ENCODE data around the gene TRIM28. TPM values are rescaled to one million over a fixed set of nuclear protein-coding genes. Genes with fewer than 3 reads are reported as not detected.

The TRIM28 gene
- total RNA-seq, 1 experiment from 2014 or later: 863 TPM

DNA sequence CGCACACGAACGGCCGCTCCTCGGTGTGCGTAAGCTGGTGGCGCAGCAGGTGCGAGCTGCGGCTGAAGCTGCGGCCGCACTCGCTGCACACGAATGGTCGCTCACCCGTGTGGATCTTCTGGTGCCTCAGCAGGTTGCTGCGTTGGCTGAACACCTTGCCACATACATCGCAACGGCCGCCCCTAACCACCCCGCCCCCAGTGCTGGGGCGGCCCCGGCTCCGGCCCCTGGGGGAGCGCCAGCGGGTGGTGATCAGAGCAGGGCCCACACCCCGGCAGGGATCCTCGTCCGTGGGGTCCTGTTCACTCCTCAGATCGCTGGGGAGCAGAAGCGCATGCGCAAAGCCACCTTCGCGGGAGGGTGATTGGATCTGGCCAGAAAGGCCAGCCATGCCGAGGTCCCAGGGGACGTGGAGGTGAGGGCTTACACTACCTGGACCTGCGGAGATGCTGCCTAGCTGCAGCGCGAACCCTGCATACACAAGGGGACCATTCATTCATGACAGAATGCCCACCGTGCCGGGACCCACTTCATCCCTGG, 19.2 kb downstream of the TRIM28 start:
- no peaks in the 10 kb centered on the region for H3K9me3 ChIP-seq
- BruUV-seq (replicated peaks): no TSS peak
- H3K27me3 ChIP-seq (replicated peaks; ENCODE audit: control insufficient read depth, insufficient read depth, low read length): no peaks in the 10 kb centered on the region
- Mint-ChIP-seq H3K4me1 (ENCODE audit: low read depth, unreplicated experiment) (peaks cover 19% of the 10 kb centered on the region), H3K9me3 (ENCODE audit: unreplicated experiment) (no peaks in the 10 kb centered on the region), H3K27me3 (ENCODE audit: insufficient read depth, unreplicated experiment) (no peaks in the 10 kb centered on the region), H3K27ac (ENCODE audit: unreplicated experiment) (peak overlapping the region; percentile 58), H3K36me3 (ENCODE audit: insufficient read depth, unreplicated experiment) (peaks cover 86% of the 10 kb centered on the region), H3K4me3 (ENCODE audit: unreplicated experiment) (peak overlapping the region; percentile 99)
- ChIA-PET POLR2A (interaction anchor here (0.9 to 1.1 kb wide), 2 partner anchors 9 to 11 kb away, joined by 4 read pairs; partner anchors contain the start of gene CHMP2A), CTCF (interaction anchor here (1.3 kb wide), 1 partner anchor 19 kb away, joined by 3 read pairs; the partner anchor contains the start of gene TRIM28)
- intact Hi-C loops (cut with micrococcal nuclease; ENCODE audit: unreplicated experiment): loop anchor here (1.0 kb wide), 1 partner anchor 9 kb away; no protein-coding TSS in a partner anchor
- no peak for TF ChIP-seq CTCF (IDR thresholded peaks at IDR 0.05; ENCODE audit: insufficient read depth in 1 of 2, low read depth in 1 of 2, low read length in 1 of 2, severe bottlenecking in 1 of 2, unreplicated experiment in 1 of 2)
- no peaks in the 10 kb centered on the region; the same call in 1 of the 2 replicates for H3K36me3 ChIP-seq (ENCODE audit: control insufficient read depth, insufficient read depth, low read length)
- H3K4me1 ChIP-seq: peaks cover 4% of the 10 kb centered on the region; the same call in 1 of the 2 replicates
- peak overlapping the region; percentile 53 for H3K4me3 ChIP-seq (ENCODE audit: low read depth, low read length)
- DNase-seq: peak; percentile 80

- Histone ChIP-seq H3K9me3 (no peaks in the 10 kb centered on the region), H3K4me3 (ENCODE audit: low read depth, low read length) (peak overlapping the region; percentile 53), H3K27me3 (replicated peaks; ENCODE audit: control insufficient read depth, insufficient read depth, low read length) (no peaks in the 10 kb centered on the region), H3K4me1 (peaks cover 4% of the 10 kb centered on the region; the same call in 1 of the 2 replicates), H3K36me3 (ENCODE audit: control insufficient read depth, insufficient read depth, low read length) (no peaks in the 10 kb centered on the region; the same call in 1 of the 2 replicates)
- Mint-ChIP-seq H3K36me3 (ENCODE audit: insufficient read depth, unreplicated experiment) (peaks cover 86% of the 10 kb centered on the region), H3K27me3 (ENCODE audit: insufficient read depth, unreplicated experiment) (no peaks in the 10 kb centered on the region), H3K9me3 (ENCODE audit: unreplicated experiment) (no peaks in the 10 kb centered on the region), H3K4me3 (ENCODE audit: unreplicated experiment) (peak overlapping the region; percentile 99), H3K27ac (ENCODE audit: unreplicated experiment) (peak overlapping the region; percentile 58), H3K4me1 (ENCODE audit: low read depth, unreplicated experiment) (peaks cover 19% of the 10 kb centered on the region)
- no TSS peak for BruUV-seq (replicated peaks)
- intact Hi-C loops (cut with micrococcal nuclease; ENCODE audit: unreplicated experiment): loop anchor here (1.0 kb wide), 1 partner anchor 8 kb away; no protein-coding TSS in a partner anchor
- DNase-seq: no peak
- ChIA-PET POLR2A (no interaction called here), CTCF (no interaction called here)
- no peak for TF ChIP-seq CTCF (IDR thresholded peaks at IDR 0.05; ENCODE audit: insufficient read depth in 1 of 2, low read depth in 1 of 2, low read length in 1 of 2, severe bottlenecking in 1 of 2, unreplicated experiment in 1 of 2)
These were observed 20.0 kb downstream of the TRIM28 start for GRCh38 chr19:58563823-58564222.

GRCh38 chr19:58566989-58567388, 23.1 kb downstream of the TRIM28 start:
- Mint-ChIP-seq H3K9me3 (ENCODE audit: unreplicated experiment) (no peaks in the 10 kb centered on the region), H3K27me3 (ENCODE audit: insufficient read depth, unreplicated experiment) (no peaks in the 10 kb centered on the region), H3K27ac (ENCODE audit: unreplicated experiment) (no peak overlapping the region), H3K36me3 (ENCODE audit: insufficient read depth, unreplicated experiment) (peaks cover 60% of the 10 kb centered on the region), H3K4me3 (ENCODE audit: unreplicated experiment) (no peak overlapping the region), H3K4me1 (ENCODE audit: low read depth, unreplicated experiment) (peaks cover 21% of the 10 kb centered on the region)
- no peak overlapping the region for H3K4me3 ChIP-seq (ENCODE audit: low read depth, low read length)
- 0 out of 2 replicates have a peak, but pooled peaks cover 1% of the 10 kb centered on the region for H3K4me1 ChIP-seq
- BruUV-seq (replicated peaks): no TSS peak
- ChIA-PET POLR2A (no interaction called here), CTCF (no interaction called here)
- intact Hi-C loops (cut with micrococcal nuclease; ENCODE audit: unreplicated experiment): no loop called here
- H3K27me3 ChIP-seq (replicated peaks; ENCODE audit: control insufficient read depth, insufficient read depth, low read length): no peaks in the 10 kb centered on the region
- no peaks in the 10 kb centered on the region for H3K9me3 ChIP-seq
- no peak for TF ChIP-seq CTCF (IDR thresholded peaks at IDR 0.05; ENCODE audit: insufficient read depth in 1 of 2, low read depth in 1 of 2, low read length in 1 of 2, severe bottlenecking in 1 of 2, unreplicated experiment in 1 of 2)
- peak in 1 of 2 experiments; percentile 19 for DNase-seq
- H3K36me3 ChIP-seq (ENCODE audit: control insufficient read depth, insufficient read depth, low read length): no peaks in the 10 kb centered on the region; the same call in 1 of the 2 replicates
